Upper lobe of left lung (tissue), 4 donors: ENCODE measurements around the gene PRKN.

ENCODE experiments used
- EP300 ChIP-seq, 4 donors: sonication (generic); formaldehyde crosslinking; IDR thresholded peaks; one replicate each; pipeline ENCODE4 v1.5.1; 2017; ENCODE audit warnings: antibody characterized with exemption in 4 of 4, control low read depth in 2 of 4
- TF ChIP-seq, protein P1 (sequence below), 6 experiments: fragments of 450-650 bp in 4 of 6; fragments of 200-600 bp in 2 of 6; sonication (generic) in 2 of 6; IDR thresholded peaks; one replicate each; pipeline ENCODE4 v1.5.1; 2016 to 2019; ENCODE audit warnings: antibody characterized with exemption in 6 of 6

GRCh38 chr6:161679980-161680538 lies 1047.5 kb downstream of the PRKN start:
- TF ChIP-seq, protein P1, sequence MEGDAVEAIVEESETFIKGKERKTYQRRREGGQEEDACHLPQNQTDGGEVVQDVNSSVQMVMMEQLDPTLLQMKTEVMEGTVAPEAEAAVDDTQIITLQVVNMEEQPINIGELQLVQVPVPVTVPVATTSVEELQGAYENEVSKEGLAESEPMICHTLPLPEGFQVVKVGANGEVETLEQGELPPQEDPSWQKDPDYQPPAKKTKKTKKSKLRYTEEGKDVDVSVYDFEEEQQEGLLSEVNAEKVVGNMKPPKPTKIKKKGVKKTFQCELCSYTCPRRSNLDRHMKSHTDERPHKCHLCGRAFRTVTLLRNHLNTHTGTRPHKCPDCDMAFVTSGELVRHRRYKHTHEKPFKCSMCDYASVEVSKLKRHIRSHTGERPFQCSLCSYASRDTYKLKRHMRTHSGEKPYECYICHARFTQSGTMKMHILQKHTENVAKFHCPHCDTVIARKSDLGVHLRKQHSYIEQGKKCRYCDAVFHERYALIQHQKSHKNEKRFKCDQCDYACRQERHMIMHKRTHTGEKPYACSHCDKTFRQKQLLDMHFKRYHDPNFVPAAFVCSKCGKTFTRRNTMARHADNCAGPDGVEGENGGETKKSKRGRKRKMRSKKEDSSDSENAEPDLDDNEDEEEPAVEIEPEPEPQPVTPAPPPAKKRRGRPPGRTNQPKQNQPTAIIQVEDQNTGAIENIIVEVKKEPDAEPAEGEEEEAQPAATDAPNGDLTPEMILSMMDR (IDR thresholded peaks at IDR 0.05): no peak
- TF ChIP-seq EP300 (IDR thresholded peaks at IDR 0.05): no peak
